ENCODE results near the gene MYL11.

MYL11 gene

GRCh38 chr16:30416624-30417528 is 42.3 kb downstream of the MYL11 start:
- Histone ChIP-seq H3K27ac (ENCODE audit: poor library complexity, severe bottlenecking) (peak overlapping the region; percentile 52), H3K36me3 (ENCODE audit: low read depth) (peaks cover 15% of the 10 kb centered on the region), H3K4me3 (ENCODE audit: severe bottlenecking) (peak overlapping the region; percentile 41)

GRCh38 chr16:30417529-30418349 is 43.1 kb downstream of the MYL11 start:
- ATAC-seq (ENCODE audit: low read depth) (peak; percentile 87), DNase-seq (ENCODE audit: low spot score) (peak; percentile 89)
- H3K27ac ChIP-seq (ENCODE audit: poor library complexity, severe bottlenecking): peak overlapping the region; percentile 52
- no peaks in the 10 kb centered on the region for H3K27me3 ChIP-seq (ENCODE audit: insufficient read depth, poor library complexity, severe bottlenecking)
- H3K4me3 ChIP-seq (ENCODE audit: severe bottlenecking): peak overlapping the region; percentile 41
- no peaks in the 10 kb centered on the region for H3K9me3 ChIP-seq (ENCODE audit: severe bottlenecking)
- H3K36me3 ChIP-seq (ENCODE audit: low read depth): peaks cover 19% of the 10 kb centered on the region
- no peaks in the 10 kb centered on the region for H3K4me1 ChIP-seq (ENCODE audit: insufficient read depth, poor library complexity, severe bottlenecking)
- TF ChIP-seq, protein P1, sequence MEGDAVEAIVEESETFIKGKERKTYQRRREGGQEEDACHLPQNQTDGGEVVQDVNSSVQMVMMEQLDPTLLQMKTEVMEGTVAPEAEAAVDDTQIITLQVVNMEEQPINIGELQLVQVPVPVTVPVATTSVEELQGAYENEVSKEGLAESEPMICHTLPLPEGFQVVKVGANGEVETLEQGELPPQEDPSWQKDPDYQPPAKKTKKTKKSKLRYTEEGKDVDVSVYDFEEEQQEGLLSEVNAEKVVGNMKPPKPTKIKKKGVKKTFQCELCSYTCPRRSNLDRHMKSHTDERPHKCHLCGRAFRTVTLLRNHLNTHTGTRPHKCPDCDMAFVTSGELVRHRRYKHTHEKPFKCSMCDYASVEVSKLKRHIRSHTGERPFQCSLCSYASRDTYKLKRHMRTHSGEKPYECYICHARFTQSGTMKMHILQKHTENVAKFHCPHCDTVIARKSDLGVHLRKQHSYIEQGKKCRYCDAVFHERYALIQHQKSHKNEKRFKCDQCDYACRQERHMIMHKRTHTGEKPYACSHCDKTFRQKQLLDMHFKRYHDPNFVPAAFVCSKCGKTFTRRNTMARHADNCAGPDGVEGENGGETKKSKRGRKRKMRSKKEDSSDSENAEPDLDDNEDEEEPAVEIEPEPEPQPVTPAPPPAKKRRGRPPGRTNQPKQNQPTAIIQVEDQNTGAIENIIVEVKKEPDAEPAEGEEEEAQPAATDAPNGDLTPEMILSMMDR (IDR thresholded peaks at IDR 0.05; ENCODE audit: poor library complexity, severe bottlenecking): peak; percentile 20

More at GRCh38 chr16:30416624-30417528, 42.3 kb downstream of the MYL11 start:
- no peaks in the 10 kb centered on the region for H3K9me3 ChIP-seq (ENCODE audit: severe bottlenecking)
- no peaks in the 10 kb centered on the region for H3K27me3 ChIP-seq (ENCODE audit: insufficient read depth, poor library complexity, severe bottlenecking)
- DNase-seq (ENCODE audit: low spot score): no peak
- H3K4me1 ChIP-seq (ENCODE audit: insufficient read depth, poor library complexity, severe bottlenecking): no peaks in the 10 kb centered on the region
- ATAC-seq (ENCODE audit: low read depth): no peak
- TF ChIP-seq, protein P1 (IDR thresholded peaks at IDR 0.05; ENCODE audit: poor library complexity, severe bottlenecking): no peak

GRCh38 chr16:30418350-30419181 is 44.0 kb downstream of the MYL11 start:
- Histone ChIP-seq H3K27me3 (ENCODE audit: insufficient read depth, poor library complexity, severe bottlenecking) (no peaks in the 10 kb centered on the region), H3K9me3 (ENCODE audit: severe bottlenecking) (no peaks in the 10 kb centered on the region), H3K4me1 (ENCODE audit: insufficient read depth, poor library complexity, severe bottlenecking) (no peaks in the 10 kb centered on the region), H3K4me3 (ENCODE audit: severe bottlenecking) (peak overlapping the region; percentile 41), H3K27ac (ENCODE audit: poor library complexity, severe bottlenecking) (peak overlapping the region; percentile 52), H3K36me3 (ENCODE audit: low read depth) (peaks cover 17% of the 10 kb centered on the region)
- DNase-seq (ENCODE audit: low spot score) (no peak), ATAC-seq (ENCODE audit: low read depth) (no peak)
- TF ChIP-seq, protein P1 (IDR thresholded peaks at IDR 0.05; ENCODE audit: poor library complexity, severe bottlenecking): peak; percentile 5

GRCh38 chr16:30421010-30421409 is 46.4 kb downstream of the MYL11 start:
- H3K4me3 ChIP-seq (ENCODE audit: severe bottlenecking): no peak overlapping the region
- DNase-seq (ENCODE audit: low spot score) (no peak), ATAC-seq (ENCODE audit: low read depth) (no peak)
- no peaks in the 10 kb centered on the region for H3K9me3 ChIP-seq (ENCODE audit: severe bottlenecking)
- H3K4me1 ChIP-seq (ENCODE audit: insufficient read depth, poor library complexity, severe bottlenecking): no peaks in the 10 kb centered on the region
- peaks cover 36% of the 10 kb centered on the region for H3K36me3 ChIP-seq (ENCODE audit: low read depth)
- TF ChIP-seq, protein P1 (IDR thresholded peaks at IDR 0.05; ENCODE audit: poor library complexity, severe bottlenecking): no peak
- H3K27ac ChIP-seq (ENCODE audit: poor library complexity, severe bottlenecking): no peak overlapping the region
- H3K27me3 ChIP-seq (ENCODE audit: insufficient read depth, poor library complexity, severe bottlenecking): no peaks in the 10 kb centered on the region

Data from RWPE2 (cell line).